HG02623 (cell line): ENCODE data around the gene UGT1A8.
"Not testable (repeated sequence)": the region's sequence is repeated elsewhere in the genome, so short reads cannot be mapped to it uniquely, and the experiment has no call there.

Experiments
- ATAC-seq: cut with Tn5 transposase; IDR thresholded peaks from one replicate; pipeline ENCODE4 v1.9.1; 2021; ENCODE audit warnings: moderate library complexity; ENCODE audit not compliant: unreplicated experiment

The UGT1A8 gene

DNA sequence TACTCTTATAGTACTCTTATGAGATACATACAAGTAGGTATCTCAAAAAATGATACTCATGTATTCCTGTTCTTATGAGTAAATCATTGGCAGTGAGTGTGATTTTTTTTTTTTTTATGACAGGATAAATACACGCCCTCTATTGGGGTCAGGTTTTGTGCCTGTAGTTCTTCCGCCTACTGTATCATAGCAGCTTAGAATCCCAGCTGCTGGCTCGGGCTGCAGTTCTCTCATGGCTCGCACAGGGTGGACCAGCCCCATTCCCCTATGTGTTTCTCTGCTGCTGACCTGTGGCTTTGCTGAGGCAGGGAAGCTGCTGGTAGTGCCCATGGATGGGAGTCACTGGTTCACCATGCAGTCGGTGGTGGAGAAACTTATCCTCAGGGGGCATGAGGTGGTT is at the start of gene UGT1A8:
TSS of gene UGT1A8 (plus strand) at position 158 of the 400 bp plus-strand sequence. CDS start at position 233, 75 bp downstream.
- not testable (repeated sequence) for ATAC-seq

DNA sequence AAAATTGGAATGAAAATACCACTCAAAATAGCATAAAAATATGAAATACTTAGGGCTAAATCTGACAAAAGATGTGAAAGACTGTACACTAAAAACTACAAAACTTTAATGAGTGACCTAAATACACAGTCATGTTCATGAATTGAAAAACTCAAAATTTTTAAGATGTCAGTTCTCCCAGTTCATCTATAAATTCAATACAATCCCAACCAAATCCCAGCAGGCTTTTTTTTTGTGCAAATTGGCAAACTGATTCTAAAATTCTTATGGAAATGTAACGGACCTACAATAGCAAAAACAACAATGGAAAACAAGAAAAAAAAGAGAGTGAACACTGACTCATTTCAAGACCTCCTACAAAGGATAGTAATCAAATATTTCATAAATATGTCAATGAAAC is 46.4 kb upstream of the UGT1A8 start:
- no peak for ATAC-seq

DNA sequence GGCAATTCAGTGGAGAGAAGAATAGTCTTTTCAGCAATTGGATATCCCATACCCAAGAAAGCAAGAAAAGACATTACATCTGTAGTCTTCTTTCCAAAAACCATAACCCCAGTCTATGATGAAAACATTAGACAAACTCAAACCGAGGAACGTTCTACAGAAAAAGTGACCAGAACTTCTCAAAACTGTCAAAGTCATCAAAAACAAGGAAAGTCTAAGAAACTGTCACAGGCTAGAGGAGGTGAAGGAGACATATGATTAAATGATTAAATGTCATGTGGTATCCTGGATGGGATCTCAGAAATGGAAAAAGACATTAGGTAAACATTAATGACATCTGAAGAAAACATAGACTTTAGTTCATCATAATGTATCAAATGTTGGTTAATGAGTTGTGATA is 46.0 kb upstream of the UGT1A8 start:
- no peak for ATAC-seq

DNA sequence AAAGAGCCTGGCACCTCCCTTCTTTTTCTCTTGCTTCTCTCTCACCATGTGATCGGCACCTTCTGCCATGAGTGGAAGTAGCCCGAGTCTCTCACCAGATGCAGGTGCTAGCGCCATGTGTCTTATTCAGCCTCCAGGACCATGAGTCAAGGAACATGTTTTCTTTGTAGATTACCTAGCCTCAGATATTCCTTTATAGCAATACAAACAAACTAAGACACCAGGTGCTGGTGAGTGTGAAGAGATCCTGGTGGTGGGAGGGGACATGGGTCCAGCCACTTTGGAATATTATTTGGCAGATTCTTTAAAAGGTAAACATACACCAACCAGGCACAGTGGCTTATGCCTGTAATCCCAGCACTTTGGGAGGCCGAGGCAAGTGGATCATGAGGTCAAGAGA is 45.0 kb upstream of the UGT1A8 start:
- ATAC-seq = no peak

DNA sequence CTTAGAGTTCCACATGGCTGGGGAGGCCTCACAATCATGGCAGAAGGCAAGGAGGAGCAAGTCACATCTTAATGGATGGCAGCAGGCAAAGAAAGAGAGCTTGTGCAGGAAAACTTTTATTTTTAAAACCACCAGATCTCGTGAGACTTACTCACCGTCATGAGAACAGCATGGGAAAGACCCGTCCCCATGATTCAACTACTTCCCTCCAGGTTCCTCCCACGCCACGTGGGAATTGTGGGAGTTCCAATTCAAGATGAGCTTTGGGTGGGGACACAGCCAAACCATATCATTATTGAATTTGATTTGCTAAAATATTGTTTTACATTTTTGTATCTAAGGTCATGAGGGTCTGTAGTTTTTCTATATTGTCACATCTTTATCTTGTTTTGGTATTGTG is 40.1 kb upstream of the UGT1A8 start:
- ATAC-seq = not testable (repeated sequence)

DNA sequence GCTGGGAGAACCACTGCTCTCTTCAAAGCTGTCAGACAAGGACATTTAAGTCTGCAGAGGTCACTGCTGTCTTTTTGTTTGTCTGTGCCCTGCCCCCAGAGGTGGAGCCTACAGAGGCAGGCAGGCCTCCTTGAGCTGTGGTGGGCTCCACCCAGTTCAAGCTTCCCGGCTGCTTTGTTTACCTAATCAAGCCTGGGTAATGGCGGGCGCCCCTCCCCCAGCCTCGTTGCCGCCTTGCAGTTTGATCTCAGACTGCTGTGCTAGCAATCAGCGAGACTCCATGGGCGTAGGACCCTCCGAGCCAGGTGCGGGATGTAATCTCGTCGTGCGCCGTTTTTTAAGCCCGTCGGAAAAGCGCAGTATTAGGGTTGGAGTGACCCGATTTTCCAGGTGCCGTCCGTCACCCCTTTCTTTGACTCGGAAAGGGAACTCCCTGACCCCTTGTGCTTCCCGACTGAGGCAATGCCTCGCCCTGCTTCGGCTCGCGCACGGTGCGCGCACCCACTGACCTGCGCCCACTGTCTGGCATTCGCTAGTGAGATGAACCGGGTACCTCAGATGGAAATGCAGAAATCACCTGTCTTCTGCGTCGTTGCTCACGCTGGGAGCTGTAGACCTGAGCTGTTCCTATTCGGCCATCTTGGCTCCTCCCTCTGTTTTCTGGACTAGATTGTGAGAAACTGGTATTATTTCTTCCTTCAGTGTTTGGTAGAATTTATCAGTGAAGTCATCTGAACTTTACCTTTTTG is 34.0 kb upstream of the UGT1A8 start:
- ATAC-seq = not testable (repeated sequence)

DNA sequence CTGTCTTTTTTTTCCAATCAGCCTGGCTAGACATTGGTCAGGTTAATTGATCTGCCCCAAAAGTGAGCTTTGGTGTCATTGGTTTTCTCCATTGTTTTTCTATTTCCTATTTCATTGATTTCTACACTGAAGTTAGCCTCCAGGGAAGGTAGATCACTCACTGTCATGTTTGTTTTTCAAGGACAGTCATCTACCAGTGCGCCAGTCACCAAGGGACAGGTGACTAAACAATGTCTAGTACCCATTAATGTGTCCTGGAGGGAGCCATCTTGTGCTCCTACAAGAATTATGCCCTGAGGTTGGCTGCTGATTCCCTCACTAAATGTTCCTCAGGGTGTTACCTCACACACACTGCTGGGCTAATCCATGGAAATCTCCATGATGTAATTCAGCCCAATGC is 33.2 kb upstream of the UGT1A8 start:
- no peak for ATAC-seq

DNA sequence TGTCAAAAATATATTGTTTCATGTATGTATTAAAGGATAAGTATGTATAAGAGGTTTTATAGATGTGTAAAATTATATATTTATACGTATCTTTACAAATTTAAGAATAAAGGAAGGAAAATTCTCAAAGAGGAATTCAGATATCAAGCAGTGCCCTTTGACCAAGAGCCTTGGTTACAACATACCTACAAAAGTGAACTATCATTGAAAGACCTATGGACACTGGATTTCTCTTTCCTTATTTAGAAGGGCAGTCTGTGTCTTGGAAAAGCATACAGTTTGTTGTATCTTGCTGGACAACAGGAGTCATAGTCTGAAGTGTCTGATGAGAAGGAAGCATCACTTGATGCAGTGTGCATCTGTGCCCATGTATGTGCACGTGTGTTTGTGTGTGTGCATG is 29.0 kb upstream of the UGT1A8 start:
- no peak for ATAC-seq

DNA sequence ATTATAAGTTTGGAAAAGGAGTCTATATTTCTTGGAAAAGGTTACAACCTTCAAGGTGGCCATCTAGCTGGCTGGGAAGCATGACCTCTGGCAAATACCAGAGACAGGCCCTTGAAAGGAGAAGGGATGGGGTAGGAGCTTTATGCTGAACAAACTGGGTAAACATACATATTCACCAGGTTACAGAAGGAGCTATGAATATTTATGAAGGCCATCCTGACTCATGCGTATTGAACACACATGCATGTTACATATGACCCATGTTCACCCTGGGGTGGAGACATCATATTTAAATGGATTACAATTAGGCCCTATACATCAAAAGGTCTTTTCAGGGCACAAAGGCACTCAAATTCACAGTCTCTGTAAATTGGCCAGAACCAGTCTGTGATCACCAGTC is 24.7 kb upstream of the UGT1A8 start:
- ATAC-seq = not testable (repeated sequence)

DNA sequence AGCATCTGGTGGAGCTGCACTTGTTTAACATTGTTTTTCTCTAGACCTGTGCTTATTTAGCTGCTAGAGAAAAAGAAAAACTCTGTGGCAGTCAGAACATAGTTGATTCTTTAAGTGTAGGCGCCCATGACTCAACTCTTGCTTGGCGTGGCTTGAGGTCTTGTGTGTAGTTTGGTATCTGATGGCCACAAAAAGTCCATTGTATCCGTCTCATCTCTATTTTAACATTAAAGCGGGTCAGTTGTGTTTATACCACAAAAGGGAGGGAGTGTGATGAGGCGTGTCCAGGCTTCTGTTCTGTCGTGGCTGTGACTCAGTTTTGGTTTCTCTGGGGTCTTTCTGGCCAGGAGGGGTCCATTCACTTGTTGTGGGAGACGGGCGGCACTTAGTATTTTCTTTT is 24.2 kb upstream of the UGT1A8 start:
- ATAC-seq = peak; percentile 50

DNA sequence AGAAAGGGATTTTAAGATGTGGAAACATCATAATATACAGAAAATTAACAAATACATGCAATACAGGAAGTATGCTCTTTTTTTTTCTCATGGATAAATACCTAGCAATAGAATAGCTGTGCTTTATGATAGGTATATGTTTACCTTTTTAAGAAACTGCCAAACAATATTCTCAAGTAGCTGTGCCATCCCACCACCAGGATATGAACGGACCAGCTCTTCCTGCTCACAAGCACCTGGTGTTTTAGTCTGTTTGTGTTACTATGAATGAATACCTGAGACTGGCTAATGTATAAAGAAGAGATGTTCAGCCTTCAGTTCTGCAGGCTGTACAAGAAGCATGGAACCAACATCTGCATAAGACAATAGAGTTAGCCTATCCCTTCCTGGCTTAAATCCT is 19.9 kb upstream of the UGT1A8 start:
- ATAC-seq = no peak

DNA sequence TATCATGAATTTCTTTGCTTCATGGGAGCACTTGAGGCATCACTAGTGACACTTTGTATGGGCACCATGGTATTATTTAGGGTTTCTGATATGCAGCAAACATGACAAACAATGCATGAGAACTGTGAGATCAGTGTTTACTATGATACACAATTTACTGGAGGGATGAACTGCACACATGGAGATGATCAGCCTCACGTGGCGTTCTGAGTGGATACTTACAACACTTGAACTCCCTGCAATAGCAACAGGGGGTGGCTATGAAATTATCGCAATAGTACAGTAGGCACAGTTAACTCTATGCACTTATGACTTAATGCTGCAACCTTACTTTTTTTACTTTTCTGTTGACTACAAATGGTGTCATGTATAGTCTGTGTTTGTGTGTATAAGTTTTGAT is 18.5 kb upstream of the UGT1A8 start:
- ATAC-seq = no peak

DNA sequence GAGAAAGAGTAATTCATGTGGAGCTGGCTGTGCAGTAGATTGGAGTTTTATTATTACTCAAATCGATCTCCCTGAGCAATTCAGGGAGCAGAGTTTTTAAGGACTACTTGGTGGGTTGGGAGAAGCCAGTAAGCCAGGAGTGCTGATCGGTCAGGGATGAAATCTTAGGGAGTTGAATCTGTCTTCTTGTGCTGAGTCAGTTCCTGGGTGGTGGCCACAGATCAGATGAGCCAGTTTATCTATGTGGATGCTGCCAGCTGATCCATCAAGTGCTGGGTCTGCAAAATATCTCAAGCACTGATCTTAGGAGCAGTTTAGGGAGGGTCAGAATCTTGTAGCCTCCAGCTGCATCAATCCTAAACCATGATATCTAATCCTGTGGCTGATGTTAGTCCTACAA is 17.0 kb upstream of the UGT1A8 start:
- no peak for ATAC-seq

DNA sequence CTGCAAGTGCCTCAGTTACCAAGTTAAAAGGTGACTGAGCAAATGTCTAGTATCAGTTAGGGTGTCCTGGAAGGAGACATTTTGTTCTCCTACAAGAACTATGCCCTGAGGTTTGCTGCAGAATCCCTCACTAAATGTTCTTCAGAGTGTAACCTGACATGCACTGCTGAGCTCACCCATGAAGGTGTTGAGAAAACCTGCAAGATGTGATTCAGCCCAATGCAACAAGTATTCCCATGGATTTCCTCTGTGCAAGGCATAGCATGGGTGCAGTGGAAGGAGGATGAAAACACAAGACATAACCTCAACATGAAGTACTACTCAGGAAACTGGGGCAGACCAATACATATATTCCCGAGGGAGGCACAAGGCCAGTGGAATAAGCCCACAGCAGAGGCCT is 15.4 kb upstream of the UGT1A8 start:
- ATAC-seq = no peak

DNA sequence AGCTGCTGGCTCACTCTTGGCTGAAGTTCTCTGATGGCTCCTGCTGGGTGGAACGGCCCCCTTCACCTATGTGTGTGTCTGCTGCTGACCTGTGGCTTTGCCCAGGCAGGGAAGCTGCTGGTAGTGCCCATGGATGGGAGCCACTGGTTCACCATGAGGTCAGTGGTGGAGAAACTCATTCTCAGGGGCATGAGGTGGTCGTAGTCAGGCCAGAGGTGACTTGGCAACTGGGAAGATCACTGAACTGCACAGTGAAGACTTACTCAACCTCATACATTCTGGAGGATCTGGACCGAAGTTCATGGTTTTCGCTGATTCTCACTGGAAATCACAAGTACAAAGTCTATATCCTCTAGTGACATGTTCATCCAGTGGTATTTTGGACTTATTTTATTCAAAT is 13.9 kb upstream of the UGT1A8 start:
- ATAC-seq = no peak

DNA sequence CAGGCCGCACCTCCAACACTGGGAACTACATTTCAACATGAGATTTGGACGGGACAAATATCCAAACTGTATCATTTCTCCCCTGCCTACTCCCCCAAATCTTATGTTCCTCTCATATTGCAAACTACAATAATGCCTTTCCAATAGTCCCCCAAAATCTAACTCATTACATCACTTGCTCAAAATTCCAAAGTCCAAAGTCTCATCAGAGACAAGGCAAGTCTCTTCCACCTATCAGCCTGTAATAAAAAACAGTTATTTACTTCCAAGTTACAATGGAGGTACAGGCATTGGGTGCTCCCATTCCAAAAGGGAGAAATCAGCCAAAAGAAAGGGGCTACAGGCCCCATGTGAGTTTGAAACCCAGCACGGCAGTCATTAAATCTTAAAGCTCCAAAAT is 12.6 kb upstream of the UGT1A8 start:
- ATAC-seq = no peak

DNA sequence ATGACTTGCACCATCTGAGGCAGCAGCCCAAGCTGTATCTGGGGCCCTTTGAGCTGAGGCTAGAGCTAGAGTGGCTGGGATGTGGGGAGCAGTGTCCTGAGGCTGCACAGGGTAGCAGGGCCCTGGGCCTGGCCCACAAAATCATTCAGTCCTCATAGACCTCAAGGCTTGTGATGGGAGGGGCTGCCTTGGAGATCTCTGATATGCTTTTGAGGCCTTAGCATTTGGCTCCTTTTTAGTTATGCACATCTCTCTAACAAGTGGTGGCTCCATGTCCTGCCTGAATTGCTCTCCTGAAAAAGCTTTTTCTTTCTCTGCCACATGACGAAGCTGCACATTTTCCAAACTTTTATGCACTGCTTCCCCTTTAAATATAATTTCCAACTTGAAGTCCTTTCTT is 11.8 kb upstream of the UGT1A8 start:
- no peak for ATAC-seq

DNA sequence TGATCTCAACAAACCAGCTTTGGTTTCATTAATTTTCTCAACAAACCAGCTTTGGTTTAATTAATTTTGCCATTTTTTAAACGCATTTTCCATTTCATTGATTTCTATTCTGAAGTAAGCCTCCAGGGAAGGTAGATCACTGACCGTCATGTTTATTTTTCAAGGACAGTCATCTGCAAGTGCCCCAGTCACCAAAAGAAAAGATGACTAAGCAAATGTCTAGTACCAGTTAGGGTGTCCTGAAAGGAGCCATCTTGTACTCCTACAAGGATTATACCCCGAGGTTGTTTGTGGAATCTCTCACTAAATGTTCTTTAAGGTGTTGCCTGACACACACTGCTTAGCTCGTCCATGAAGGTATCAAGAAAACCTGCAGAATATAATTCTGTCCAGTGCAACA is 6.1 kb upstream of the UGT1A8 start:
- no peak for ATAC-seq

DNA sequence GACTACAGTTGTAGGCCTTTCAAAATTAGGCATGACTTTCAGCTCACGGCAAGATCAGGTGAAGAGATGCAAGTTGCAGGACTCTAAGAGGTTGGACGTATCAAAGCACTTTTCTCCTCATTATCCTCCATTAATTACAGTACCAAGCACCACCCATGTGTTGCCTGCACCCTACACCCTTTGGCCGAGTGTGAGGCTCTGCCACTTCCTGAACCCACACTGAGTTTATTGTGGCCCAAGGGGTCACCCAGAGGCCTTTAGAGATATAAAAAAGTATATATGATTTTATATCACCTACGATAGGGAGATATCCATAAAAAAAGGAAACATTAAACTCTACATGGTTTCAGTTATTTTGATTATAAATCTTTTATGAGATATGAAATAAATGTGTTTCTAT is 2.8 kb downstream of the UGT1A8 start:
- ATAC-seq = no peak

DNA sequence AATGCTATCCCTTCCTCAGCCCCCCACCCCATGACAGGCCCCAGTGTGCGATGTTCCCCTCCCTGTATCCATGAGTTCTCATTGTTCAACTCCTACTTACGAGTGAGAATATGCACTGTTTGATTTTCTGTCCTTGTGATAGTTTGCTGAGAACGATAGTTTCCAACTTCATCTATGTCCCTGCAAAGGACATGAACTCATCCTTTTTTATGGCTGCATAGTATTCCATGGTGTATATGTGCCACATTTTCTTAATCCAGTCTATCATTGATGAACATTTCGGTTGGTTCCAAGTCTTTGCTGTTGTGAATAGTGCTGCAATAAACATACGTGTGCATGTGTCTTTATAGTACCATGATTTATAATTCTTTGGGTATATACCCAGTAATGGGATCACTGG is 4.4 kb downstream of the UGT1A8 start:
- not testable (repeated sequence) for ATAC-seq

DNA sequence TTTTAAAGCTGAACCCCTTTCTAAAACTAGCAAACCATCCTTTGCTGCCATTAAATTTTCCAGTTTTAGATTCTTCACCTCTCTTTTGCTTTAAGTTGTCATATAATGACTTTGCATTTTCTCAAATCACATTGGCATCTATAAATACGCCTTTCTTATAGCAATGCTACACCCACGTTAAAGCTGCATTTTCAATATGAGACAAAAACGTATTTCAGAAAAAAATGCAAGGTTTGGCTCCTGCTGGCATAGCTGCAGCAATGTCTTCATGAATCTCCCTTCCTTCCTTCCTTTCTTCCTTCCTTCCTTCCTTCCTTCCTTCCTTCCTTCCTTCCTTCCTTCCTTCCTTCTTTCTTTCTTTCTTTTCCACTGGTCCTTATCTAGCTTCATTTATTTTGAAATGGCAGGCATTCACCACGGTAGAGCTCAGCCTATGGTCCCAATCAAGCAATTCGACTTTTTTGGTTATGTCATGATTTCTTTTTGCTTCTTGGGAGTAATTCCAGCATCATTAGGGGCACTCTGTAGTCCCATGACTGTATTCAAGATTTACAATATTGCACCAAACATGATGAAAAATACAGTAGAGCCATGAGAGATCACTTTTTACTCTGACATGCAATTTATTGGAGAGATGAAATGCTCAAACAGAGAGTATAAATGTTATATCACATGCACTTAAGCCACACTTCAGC is 10.0 kb downstream of the UGT1A8 start:
- ATAC-seq = no peak

DNA sequence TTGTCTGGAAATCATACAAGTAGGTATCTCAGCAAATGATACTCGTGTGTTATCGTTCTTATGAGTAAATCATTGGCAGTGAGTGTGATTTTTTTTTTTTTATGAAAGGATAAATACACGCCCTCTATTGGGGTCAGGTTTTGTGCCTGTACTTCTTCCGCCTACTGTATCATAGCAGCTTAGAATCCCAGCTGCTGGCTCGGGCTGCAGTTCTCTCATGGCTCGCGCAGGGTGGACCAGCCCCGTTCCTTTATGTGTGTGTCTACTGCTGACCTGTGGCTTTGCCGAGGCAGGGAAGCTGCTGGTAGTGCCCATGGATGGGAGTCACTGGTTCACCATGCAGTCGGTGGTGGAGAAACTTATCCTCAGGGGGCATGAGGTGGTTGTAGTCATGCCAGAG is 18.9 kb downstream of the UGT1A8 start, which contains the start of gene UGT1A10:
TSS of gene UGT1A10 (plus strand) at position 143 of the 400 bp plus-strand sequence. CDS start at position 218, 75 bp downstream.
- ATAC-seq = not testable (repeated sequence)
